PC-9 (cell line): ENCODE data around the gene CDK5RAP1. TPM values are rescaled to one million over a fixed set of nuclear protein-coding genes. Genes with fewer than 3 reads are reported as not detected.
"Not testable (repeated sequence)": the region's sequence is repeated elsewhere in the genome, so short reads cannot be mapped to it uniquely, and the experiment has no call there.

Experiments used
- BruUV-seq: library from RNA; stranded (reverse); fragments of 400-500 nt; replicated peaks from 2 replicates; lab custom pipeline; 2021; lab: Mats Ljungman, UMichigan
- CTCF ChIA-PET: fragments of 300-600 bp; sonication (Branson Sonifier 250); formaldehyde crosslinking; loops from one replicate; lab custom pipeline; 2022; ENCODE audit warnings: antibody characterized with exemption; lab: Charles Lee
- POLR2A ChIA-PET: fragments of 300-600 bp; sonication (Branson Sonifier 250); formaldehyde crosslinking; loops from one replicate; lab custom pipeline; 2022; ENCODE audit warnings: antibody characterized with exemption; ENCODE audit not compliant: unreplicated experiment; lab: Charles Lee
- DNase-seq, 2 experiments: peaks; one replicate each; pipeline versions ENCODE4 v3.0.0 to v3.0.0-alpha.2; 2015 to 2022; ENCODE audit warnings: mixed read lengths in 1 of 2
- H2AFZ ChIP-seq: fragments of 200-600 bp; sonication (generic); 2 replicates; pipeline ENCODE4 v1.8.1; 2017; ENCODE audit warnings: antibody characterized with exemption
- H3F3A ChIP-seq: fragments of 200-600 bp; sonication (generic); 2 replicates; pipeline ENCODE4 v1.8.1; 2017; ENCODE audit warnings: antibody characterized with exemption, mild to moderate bottlenecking, low read depth; ENCODE audit not compliant: insufficient read depth
- H3K27ac ChIP-seq: fragments of 200-600 bp; sonication (generic); 2 replicates; pipeline ENCODE4 v1.6.1; 2016; ENCODE audit warnings: mixed run types
- H3K27me3 ChIP-seq: fragments of 200-600 bp; sonication (generic); 2 replicates; pipeline ENCODE4 v1.6.1; 2016; ENCODE audit warnings: low read depth, mixed run types; ENCODE audit not compliant: insufficient read depth
- H3K36me3 ChIP-seq: fragments of 200-600 bp; sonication (generic); 2 replicates; pipeline ENCODE4 v1.6.1; 2016; ENCODE audit warnings: low read depth, mixed run types
- H3K4me1 ChIP-seq: fragments of 200-600 bp; sonication (generic); replicated peaks from 2 replicates; pipeline ENCODE4 v1.6.1; 2016; ENCODE audit warnings: mixed run types; ENCODE audit not compliant: insufficient read depth
- H3K4me2 ChIP-seq: fragments of 200-600 bp; sonication (generic); 2 replicates; pipeline ENCODE4 v1.6.1; 2017; ENCODE audit warnings: mixed run types
- H3K4me3 ChIP-seq: fragments of 200-600 bp; sonication (generic); 2 replicates; pipeline ENCODE4 v1.6.1; 2016; ENCODE audit warnings: mixed run types
- H3K79me2 ChIP-seq: fragments of 200-600 bp; sonication (generic); 2 replicates; pipeline ENCODE4 v1.6.1; 2017; ENCODE audit warnings: low read depth, mixed run types
- H3K9me2 ChIP-seq: fragments of 200-600 bp; sonication (generic); 2 replicates; pipeline ENCODE4 v1.8.1; 2017; ENCODE audit warnings: mild to moderate bottlenecking; ENCODE audit not compliant: insufficient read depth
- H3K9me3 ChIP-seq: fragments of 200-600 bp; sonication (generic); 2 replicates; pipeline ENCODE4 v1.8.1; 2016; ENCODE audit warnings: low read depth; ENCODE audit not compliant: insufficient read depth
- H4K20me1 ChIP-seq: fragments of 200-600 bp; sonication (generic); 2 replicates; pipeline ENCODE4 v1.8.1; 2017; ENCODE audit not compliant: insufficient read depth
- EZH2 ChIP-seq: fragments of 200-600 bp; sonication (generic); IDR thresholded peaks from 2 replicates; pipeline ENCODE4 v1.8.0; 2017; ENCODE audit warnings: antibody characterized with exemption, low read depth
- intact Hi-C: fragments of 100-400 bp; cut with micrococcal nuclease; formaldehyde crosslinking; loops from one replicate; pipeline ENCODE4 v1.10.0; 2022; ENCODE audit not compliant: unreplicated experiment
- total RNA-seq: library from RNA; stranded (reverse); gene quantifications from 2 replicates; pipeline ENCODE4 v1.2.3, GENCODE V29; 2021
- TF ChIP-seq, protein P1 (sequence below): fragments of 200-600 bp; sonication (generic); conservative IDR thresholded peaks from 2 replicates; pipeline ENCODE4 v1.6.1; 2017; ENCODE audit warnings: mixed run types, antibody characterized with exemption, mild to moderate bottlenecking, moderate library complexity

CDK5RAP1 gene
- total RNA-seq, 1 experiment from 2014 or later: 45.3 TPM

DNA sequence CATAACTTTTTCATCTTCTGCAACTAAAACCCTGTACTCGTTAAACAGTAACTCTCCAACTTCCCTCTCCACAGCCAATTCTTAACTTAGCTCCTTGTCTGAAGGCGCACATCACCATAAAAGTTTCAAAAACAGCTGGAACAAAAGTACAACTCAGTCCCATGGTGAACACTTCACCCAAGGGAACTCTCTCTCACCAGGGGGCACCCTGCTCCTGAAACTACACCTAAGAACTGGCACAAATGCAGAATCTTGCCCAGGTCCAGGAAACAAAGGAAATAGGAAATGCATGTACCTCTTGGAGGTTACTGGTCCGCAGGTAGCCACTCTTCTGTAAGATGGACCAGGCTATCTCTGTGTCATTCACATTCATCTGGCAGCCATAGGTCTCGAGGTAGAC is 6.6 kb downstream of the CDK5RAP1 start:
- BruUV-seq: no TSS peak
- Histone ChIP-seq H2AFZ (no peak overlapping the region), H3K4me2 (no peak overlapping the region), H3K36me3 (peaks cover 8% of the 10 kb centered on the region), H3K79me2 (peaks cover 22% of the 10 kb centered on the region), H3K4me3 (no peak overlapping the region), H3K9me2 (no peaks in the 10 kb centered on the region), H3K27me3 (no peaks in the 10 kb centered on the region), H3K4me1 (peaks cover 5% of the 10 kb centered on the region), H3F3A (peaks cover 3% of the 10 kb centered on the region; the same call in 1 of the 2 replicates), H3K27ac (no peak overlapping the region), H3K9me3 (no peaks in the 10 kb centered on the region), H4K20me1 (0 out of 2 replicates have a peak, but pooled peaks cover 6% of the 10 kb centered on the region)
- intact Hi-C loops: no loop called here
- ChIA-PET POLR2A (no interaction called here), CTCF (no interaction called here)
- no peak for DNase-seq
- no peak for TF ChIP-seq EZH2
- TF ChIP-seq, protein P1, sequence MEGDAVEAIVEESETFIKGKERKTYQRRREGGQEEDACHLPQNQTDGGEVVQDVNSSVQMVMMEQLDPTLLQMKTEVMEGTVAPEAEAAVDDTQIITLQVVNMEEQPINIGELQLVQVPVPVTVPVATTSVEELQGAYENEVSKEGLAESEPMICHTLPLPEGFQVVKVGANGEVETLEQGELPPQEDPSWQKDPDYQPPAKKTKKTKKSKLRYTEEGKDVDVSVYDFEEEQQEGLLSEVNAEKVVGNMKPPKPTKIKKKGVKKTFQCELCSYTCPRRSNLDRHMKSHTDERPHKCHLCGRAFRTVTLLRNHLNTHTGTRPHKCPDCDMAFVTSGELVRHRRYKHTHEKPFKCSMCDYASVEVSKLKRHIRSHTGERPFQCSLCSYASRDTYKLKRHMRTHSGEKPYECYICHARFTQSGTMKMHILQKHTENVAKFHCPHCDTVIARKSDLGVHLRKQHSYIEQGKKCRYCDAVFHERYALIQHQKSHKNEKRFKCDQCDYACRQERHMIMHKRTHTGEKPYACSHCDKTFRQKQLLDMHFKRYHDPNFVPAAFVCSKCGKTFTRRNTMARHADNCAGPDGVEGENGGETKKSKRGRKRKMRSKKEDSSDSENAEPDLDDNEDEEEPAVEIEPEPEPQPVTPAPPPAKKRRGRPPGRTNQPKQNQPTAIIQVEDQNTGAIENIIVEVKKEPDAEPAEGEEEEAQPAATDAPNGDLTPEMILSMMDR: no peak

DNA sequence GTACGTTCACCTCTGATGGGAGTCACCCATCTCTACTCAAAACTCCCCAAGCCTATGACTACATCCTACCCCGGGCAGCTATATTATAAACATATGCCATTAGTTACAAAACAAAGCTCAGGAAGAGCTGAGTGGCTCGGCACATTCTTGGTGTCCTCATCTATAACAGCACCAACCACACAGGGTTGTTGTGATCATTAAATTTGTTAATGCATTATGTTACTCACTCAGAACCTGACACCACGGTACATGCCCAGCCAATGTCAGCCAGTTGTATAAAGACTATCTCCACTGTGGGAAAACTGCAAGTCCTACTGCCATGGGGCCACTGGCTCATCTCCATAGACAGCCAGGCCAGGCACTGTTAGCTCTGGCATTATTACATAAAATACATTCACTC is 7.7 kb downstream of the CDK5RAP1 start:
- Histone ChIP-seq H2AFZ (no peak overlapping the region), H3K27ac (no peak overlapping the region), H3K9me2 (no peaks in the 10 kb centered on the region), H3K36me3 (peaks cover 8% of the 10 kb centered on the region), H3K27me3 (no peaks in the 10 kb centered on the region), H4K20me1 (no peaks in the 10 kb centered on the region), H3K9me3 (no peaks in the 10 kb centered on the region), H3K4me3 (no peak overlapping the region), H3K4me1 (no peaks in the 10 kb centered on the region), H3K4me2 (no peak overlapping the region), H3F3A (peaks cover 3% of the 10 kb centered on the region; the same call in 1 of the 2 replicates), H3K79me2 (peaks cover 11% of the 10 kb centered on the region)
- DNase-seq: no peak
- TF ChIP-seq, protein P1: no peak
- no peak for TF ChIP-seq EZH2
- BruUV-seq: no TSS peak
- ChIA-PET CTCF (interaction anchor here (0.6 kb wide), 1 partner anchor 622 kb away, joined by 3 read pairs; no protein-coding TSS in a partner anchor), POLR2A (no interaction called here)
- intact Hi-C loops: no loop called here

DNA sequence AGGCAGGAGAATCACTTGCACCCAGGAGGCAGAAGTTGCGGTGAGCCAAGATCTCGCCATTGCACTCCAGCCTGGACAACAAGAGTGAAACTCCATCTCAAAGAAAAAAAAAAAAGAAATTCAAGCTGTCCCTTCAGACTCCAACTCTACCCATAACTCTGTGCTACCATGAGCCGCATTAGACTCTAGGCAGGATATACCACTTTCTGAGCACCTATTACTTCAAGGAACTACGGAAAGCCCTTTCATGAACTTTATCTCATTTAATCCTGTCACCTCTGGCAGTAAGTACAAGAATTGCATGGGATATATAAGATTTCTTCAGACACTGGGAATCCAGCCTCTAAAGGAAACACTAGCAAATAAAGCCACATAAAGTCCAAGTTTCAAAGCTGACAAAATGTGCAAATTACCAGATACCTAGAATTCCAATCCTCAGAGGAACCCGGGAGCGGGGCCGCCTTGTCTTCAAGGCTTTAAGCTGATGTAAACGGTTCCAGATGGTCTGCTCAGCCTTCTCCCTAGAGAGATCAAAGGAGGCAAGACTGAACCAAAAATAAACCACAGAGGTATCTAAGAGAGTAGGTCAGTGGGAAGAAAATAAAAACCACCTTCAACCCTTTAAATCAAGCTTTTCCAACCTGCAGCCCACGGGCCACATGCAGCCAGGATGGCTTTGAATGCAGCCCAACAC is 9.4 kb downstream of the CDK5RAP1 start:
- Histone ChIP-seq H3F3A (peaks cover 3% of the 10 kb centered on the region; the same call in 1 of the 2 replicates), H4K20me1 (no peaks in the 10 kb centered on the region), H3K36me3 (peaks cover 8% of the 10 kb centered on the region), H2AFZ (no peak overlapping the region), H3K9me3 (no peaks in the 10 kb centered on the region), H3K4me2 (no peak overlapping the region), H3K79me2 (no peaks in the 10 kb centered on the region), H3K4me3 (no peak overlapping the region), H3K4me1 (no peaks in the 10 kb centered on the region), H3K27ac (no peak overlapping the region), H3K27me3 (no peaks in the 10 kb centered on the region), H3K9me2 (no peaks in the 10 kb centered on the region)
- no peak for DNase-seq
- CTCF ChIA-PET: interaction anchor here (1.1 kb wide), 1 partner anchor 24 kb away, joined by 4 read pairs; no protein-coding TSS in a partner anchor
- no TSS peak for BruUV-seq
- POLR2A ChIA-PET: no interaction called here
- intact Hi-C loops: no loop called here
- TF ChIP-seq EZH2: no peak
- TF ChIP-seq, protein P1: no peak

DNA sequence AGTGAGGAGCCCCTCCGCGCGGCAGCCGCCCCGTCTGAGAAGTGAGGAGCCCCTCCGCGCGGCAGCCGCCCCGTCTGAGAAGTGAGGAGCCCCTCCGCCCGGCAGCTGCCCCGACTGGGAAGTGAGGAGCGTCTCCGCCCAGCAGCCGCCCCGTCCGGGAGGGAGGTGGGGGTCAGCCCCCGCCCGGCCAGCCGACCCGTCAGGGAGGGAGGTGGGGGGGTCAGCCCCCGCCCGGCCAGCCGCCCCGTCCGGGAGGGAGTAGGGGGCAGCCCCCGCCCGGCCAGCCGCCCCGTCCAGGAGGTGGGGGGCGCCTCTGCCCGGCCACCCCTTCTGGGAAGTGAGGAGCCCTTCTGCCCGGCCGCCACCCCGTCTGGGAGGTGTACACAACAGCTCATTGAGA is 12.0 kb downstream of the CDK5RAP1 start:
- DNase-seq, H3K79me2 ChIP-seq, H3K9me3 ChIP-seq, BruUV-seq, H3K4me3 ChIP-seq, POLR2A ChIA-PET, H3K36me3 ChIP-seq, H3K27me3 ChIP-seq, H3F3A ChIP-seq, intact Hi-C loops, H3K27ac ChIP-seq, H4K20me1 ChIP-seq, H3K4me2 ChIP-seq, H3K4me1 ChIP-seq, CTCF ChIA-PET, H2AFZ ChIP-seq, H3K9me2 ChIP-seq: not testable (repeated sequence)
